NCI-H2196 (cell line): Measurements from ENCODE around the gene ULK4.
"Not testable (repeated sequence)": the region's sequence is repeated elsewhere in the genome, so short reads cannot be mapped to it uniquely, and the experiment has no call there.

Source experiments
- DNase-seq: peaks from one replicate; lab custom pipeline; 2025; ENCODE audit not compliant: unreplicated experiment; lab: John Stamatoyannopoulos, UW

The ULK4 gene

DNA sequence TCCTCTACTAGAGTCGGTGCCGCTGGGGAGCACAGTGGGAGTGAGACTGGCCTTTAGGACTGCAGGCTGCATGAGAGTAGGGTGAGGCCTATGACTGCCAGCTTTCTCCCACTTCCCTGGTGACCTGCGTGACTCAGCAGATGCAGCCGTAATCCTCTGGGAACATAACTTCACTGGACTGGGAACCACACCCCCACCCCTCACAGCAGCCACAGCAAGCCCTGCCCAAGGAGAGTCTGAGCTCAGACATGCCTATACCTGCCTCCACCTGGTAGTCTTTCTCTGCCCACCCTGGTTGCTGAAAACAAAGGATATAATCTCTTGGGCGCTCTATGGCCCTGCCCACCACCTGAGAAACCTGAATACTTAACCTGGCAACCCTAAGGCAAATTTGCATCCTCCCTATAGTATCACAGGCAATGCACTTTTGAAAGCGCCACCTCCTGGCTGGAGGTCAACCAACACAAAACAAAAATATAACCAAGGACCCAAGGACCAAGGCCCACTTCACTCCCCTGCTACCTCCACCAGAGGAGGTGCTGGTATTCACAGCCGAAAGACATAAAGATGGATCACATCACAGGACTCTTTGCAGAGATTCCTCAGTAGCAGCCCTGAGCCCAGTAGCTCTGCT is 453.7 kb downstream of the ULK4 start:
- no peak for DNase-seq

- DNase-seq: no peak
Observed at GRCh38 chr3:41507336-41508062, 454.4 kb downstream of the ULK4 start.

DNA sequence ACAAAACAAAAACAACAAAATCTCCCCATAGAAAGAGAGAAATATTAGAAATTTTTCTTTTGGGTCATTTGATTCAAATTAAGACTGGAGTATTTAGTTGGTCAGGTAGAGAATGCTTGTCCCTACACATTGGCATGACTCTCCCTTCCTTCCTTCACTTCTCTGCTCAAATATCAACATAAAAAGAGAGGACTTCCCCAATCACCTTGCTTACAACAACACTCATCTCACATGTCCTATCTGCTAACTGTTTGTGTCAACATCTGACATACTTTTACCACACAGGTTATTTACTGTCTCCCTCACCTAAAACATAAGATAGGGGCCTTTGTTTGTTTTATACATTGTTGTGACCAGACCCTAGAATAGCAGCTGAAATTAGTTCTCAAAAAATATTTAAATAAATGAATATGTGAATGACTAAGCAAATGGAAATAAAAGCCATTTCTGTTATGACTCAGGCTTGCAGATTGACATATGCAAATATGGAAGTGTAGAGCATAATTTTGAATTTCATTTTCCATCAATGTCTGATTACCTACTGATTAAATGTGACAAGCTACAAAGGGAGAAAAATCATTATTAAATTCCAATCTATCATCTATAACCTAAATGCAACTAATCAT is 457.8 kb downstream of the ULK4 start:
- no peak for DNase-seq

DNA sequence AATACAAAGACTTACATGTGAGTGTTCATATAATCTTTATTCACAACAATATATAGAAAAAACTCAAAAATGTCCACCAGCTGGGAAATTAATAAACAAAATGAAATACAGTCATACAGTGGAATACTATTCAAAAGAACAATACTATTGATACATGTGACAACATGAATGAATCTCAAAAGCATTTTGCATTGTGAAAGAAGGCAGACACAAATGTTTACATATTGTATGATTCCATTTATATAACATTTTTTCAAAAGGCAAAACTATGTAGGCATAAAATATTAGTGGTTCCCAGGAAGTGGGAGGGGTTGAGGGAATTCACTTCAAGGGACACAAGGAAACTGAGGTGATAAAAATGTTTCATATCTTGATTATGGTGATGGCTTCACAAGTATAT is 459.4 kb downstream of the ULK4 start:
- no peak for DNase-seq

DNA sequence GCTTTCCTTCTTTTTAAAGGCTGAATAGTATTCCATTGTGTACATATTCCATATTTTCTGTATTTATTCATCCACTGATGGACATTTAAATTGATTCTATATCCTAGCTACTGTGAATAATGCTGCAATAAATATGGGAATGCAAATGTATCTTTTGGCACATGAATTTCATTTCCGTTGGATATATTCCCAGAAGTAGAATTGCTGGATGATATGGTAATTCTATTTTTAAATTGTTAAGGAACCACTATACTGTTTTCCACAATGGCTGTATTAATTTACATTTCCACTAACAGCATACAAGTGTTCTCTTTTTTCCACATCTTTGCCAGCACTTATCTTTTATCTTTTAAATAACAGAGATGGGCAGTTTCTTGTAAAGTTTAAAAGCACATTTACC is 459.9 kb downstream of the ULK4 start:
- DNase-seq: no peak

DNA sequence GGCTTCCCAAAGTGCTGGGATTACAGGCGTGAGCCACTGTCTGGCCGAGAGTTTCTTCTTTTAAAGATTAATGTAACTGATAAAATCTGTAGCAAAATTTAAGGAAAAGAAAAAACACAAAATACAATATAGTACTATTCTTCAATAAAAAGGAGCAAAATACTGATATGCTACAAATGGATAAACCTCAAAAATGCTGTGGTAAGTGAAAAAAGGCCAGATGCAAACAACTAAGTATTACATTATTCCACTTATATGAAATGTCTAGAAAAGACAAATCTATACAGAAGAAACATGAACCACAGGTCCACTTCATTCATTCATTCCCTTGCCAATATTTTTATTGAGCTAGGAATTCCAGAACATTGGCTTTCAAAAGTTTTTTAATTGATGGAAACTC is 463.1 kb downstream of the ULK4 start:
- no peak for DNase-seq

DNA sequence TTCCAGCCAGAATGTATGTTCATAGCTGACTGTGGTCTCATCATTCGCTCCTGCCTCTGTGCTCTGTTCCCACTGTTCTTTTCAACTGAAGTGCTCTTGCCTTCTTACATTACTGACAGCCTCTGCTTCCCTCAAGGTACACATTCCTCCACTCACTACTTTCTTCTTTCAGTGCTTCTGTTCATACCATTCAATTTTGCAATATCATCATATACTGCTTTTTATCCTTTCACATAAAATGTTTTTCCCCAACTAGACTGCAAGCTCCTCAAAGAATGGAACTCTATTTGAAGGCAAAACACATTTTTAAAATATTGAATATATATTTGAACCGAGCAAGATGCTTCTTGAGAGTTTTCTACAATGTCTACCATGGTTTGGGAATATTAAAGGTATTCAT is 471.5 kb downstream of the ULK4 start:
- no peak for DNase-seq

- no peak for DNase-seq
Observed at GRCh38 chr3:41489231-41489630, 472.7 kb downstream of the ULK4 start.

- no peak for DNase-seq
Observed at GRCh38 chr3:41488501-41488900, 473.4 kb downstream of the ULK4 start.

- no peak for DNase-seq
Observed at GRCh38 chr3:41485484-41485883, 476.4 kb downstream of the ULK4 start.

DNA sequence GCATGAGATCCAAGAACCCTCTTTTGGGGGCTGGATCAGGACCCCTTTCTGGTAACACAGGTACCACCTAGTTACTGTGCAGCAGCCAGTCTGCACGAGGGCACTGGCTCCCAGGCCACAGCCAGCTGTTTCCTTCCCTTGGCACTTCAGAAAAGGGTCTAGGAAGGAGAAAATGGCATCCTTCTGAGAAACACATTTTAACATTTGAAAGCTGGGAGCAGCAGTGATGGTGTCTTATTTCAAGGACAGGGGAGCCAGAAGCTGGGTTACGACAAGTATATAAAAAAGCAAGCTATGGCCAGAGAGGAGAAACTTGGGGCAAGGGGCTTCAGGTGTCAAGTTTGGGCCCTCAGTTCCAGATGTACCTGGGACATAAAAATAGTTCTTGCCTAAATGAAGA is 479.8 kb downstream of the ULK4 start:
- no peak for DNase-seq

DNA sequence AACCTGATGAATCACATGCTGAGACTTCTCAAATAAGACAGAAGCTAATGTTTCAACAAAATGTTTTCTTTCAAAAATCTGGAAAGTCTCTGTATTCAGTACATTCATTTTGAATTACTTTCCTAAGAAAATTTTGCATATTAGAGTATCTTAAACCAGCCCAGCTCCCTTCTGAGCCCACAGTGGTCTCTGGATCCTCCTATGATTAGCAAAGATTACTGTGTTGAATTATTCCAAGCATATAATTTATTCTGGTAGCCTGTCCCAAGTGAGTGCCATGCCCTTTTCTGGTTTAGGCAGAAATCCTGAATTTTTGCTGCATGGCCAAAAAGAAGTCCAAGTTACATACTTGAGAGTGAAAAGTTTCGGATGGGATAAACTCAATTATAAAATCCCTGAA is 483.6 kb downstream of the ULK4 start:
- no peak for DNase-seq

- no peak for DNase-seq
Observed at GRCh38 chr3:41477399-41478014, 484.4 kb downstream of the ULK4 start.

GRCh38 chr3:41469083-41469482 is 492.8 kb downstream of the ULK4 start:
- no peak for DNase-seq

- DNase-seq: no peak
Observed at GRCh38 chr3:41467481-41467880, 494.4 kb downstream of the ULK4 start.

DNA sequence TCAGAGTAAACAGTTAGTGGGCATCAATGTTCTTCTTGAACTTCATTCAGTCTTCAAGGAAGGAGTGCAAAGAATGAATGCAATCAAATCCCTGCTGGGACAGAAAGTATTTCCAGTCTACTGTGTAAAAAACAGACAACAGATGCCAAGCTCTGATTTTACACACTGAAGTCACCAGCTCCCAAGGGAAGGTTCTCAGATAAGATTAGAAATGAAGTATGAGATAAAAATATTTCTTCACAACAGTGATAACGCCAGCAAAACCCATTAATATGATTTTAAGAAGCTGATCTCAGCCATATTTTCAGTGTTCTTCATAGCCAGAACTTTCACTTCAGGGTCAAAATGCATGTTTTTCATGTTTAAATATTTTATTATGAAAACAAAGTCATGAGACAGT is 497.0 kb downstream of the ULK4 start:
- no peak for DNase-seq

DNA sequence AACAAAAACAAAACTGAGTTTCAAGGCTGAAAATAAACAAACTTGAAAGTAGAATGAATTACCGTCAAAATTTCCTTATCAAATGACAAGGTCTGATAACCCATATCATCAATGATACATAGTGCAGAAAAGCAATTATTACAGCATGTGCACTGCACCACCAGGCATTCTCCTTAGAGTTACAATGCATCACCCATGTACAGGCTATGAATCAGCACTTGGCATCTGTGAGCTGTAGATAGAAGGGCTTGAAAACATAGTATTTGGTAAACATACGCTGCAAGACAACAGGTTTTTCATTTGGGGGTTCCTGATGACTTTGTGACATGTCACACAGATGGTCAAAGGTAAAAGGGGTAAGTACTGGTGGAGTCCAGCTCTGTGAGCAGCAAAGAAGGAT is 497.5 kb downstream of the ULK4 start:
- no peak for DNase-seq

- no peak for DNase-seq
Observed at GRCh38 chr3:41462103-41462691, 499.7 kb downstream of the ULK4 start.

DNA sequence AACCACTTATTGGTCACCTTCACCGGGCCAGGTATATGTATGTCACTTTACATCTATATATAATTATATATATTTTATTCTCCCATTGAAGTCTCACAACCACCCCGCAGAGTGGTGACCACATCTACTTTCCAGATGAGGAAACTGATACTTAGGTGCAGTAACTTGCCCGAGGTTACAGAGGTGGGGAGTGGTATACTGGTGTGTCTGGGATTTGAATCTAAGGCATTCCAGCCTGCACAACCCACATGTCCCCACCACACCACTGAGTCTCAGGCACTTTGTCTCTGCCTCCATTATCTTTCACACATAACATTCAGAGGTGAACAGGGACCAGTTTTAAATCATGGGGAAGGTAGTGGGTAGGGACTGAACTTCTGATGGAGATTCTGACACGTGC is 501.2 kb downstream of the ULK4 start:
- DNase-seq: no peak

DNA sequence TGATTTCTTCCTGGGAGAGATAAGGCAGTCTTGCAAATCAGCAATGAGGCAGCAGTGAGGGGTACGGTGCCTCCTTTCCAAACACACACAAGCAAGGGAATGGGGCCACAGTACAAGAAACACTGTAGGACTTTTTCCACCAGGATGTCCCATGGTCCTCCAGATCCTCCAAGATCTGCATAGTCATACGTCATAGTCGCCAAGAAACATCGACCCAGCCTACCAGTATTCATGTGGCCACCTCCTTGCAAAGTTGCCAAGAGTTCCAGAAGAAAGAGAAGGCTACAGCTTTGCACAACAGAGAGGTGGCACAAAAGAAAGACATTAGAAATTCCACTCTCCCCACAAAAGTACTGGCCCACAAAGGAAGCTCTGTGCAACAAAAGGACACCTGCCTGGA is 504.7 kb downstream of the ULK4 start:
- DNase-seq: no peak

DNA sequence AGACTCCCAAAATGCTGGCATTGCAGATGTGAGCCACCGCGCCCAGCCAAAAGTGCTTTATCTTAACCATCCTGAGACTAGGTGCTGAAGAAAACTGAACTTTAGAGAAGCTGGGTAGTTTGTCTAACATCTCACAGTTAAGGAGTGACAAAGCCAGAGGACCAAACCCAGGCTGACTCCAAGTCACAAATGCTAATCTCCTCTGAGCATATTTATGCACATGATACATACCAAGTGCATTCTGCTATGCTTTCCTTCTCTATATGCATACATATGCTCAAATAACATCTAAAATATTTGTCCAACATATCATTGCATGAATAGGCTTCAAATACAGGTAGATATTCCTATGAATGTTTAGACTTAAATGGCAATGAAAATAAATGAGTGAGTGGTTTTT is 505.7 kb downstream of the ULK4 start:
- no peak for DNase-seq

DNA sequence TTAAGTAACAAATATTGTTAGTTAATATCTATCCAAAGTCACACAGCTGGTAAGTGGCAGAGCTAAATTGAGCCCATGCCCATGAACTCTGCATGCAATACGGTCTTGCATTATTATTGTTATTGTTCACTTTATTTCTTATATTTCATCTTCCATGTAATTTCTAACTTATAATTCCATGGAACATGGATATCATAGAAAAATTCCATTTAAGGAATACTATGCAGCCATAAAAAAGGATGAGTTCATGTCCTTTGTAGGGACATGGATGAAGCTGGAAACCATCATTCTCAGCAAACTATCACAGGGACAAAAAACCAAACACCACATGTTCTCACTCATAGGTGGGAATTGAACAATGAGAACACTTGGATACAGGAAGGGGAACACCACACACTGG is 508.3 kb downstream of the ULK4 start:
- DNase-seq: not testable (repeated sequence)
